NCI-H146 (cell line): ENCODE data around the gene SCUBE3.

ENCODE experiments used
- DNase-seq: peaks from one replicate; lab custom pipeline; 2025; lab: John Stamatoyannopoulos, UW

Gene SCUBE3

DNA sequence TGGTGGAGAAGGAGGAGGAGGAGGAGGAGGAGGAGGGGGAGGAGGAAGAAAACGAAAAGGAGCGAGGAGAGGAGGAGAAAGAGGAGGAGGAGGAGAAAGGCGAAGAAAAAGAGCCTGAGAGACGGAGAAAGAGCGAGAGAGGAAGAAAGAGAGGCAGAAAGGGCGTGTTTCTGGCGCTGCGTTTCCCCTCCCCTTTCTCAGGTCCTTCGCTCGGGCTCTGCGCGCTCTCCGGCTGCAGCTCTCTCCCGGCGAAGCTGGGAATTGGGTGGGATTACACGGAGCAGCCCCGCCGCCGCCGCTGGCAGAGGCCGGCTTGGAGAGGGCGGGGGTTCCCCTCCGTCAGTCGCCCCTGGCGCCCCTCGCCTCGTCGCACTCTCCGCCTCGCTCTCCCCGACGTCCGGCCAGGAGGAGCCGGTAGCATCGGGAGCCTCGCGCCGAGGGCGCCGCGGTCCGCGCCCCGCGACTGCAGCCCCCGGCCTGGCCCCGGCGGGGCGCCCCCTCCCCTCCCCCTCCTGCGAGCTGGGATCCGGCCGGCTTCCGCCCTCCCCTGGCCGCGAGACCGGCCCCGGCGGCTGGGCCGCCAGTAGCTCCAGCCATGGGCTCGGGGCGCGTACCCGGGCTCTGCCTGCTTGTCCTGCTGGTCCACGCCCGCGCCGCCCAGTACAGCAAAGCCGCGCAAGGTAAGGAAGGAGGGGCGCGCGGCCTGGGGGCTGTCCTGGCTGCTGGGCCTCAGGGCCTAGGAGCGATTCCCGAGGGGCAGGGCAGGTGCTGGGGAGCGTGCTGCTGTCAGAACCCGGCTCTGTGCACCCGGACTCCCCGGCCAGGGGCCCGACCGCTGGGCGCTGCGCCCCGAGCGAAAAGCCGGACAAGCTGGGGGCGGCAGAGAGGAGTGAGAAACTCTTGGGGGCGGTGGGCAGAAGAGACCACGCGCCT is at the start of gene SCUBE3:
TSS of gene SCUBE3 (plus strand) at position 133 of the 933 bp plus-strand sequence. CDS start at position 596, 463 bp downstream.
- DNase-seq: peak; percentile 57

DNA sequence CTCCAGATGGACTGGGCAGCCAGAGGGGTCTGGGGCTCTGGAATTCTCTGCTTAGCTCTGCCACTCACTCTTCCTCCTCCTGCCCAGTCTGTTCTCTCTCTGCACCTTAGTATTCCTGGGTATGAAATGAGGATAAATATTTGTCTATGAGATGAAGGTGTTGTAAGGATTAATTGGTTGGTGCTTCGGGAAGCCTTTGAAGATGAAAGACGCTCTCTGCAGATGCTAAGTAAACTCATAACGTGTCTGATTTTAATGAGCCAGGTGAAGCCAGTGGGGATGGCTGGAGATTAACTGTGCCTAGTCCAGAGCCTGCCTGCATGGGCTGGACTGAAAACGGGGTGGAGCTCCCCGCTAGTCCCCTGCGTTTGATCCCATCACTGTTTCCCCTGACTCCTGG is 49.5 kb upstream of the SCUBE3 start:
- DNase-seq: no peak

DNA sequence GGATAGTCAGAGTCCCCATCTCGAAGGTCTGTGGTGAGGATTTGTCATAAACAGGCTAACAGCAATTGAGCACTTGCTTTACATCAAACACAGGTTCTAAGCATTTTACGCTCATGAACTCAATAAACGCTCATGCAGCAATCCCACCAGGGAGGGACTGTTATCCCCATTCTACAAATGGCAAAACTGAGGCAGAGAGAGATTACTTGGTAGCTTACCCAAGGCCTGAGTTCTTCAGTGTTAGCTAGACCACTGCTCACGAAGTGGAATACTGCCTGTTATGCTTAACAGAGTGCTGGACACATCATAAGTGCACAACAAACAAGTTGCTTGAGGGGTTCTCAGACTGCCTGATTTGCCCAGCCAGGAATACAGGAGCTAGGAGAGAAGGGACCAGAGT is 48.9 kb upstream of the SCUBE3 start:
- no peak for DNase-seq

DNA sequence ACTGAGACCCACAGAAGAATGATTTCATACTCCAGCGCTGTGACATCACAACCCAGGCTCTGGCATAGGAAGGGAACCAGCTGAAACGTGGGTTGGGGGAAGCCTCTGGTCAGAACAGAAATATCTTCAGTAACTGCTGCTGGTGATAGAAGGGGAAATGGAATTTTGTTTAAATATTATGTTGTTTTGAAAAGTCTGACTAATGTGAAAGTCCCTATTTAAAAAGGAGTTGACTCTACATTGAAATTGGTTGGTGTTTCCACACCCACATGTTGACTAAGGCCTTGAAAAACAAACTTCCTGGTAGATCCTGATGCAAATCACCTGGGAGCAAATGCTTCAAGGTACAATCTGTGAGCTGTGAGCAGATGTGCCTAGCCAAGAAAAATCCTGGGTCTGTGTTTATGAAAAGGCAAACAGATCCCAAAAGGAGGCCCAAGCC is 48.1 kb upstream of the SCUBE3 start:
- DNase-seq: no peak

DNA sequence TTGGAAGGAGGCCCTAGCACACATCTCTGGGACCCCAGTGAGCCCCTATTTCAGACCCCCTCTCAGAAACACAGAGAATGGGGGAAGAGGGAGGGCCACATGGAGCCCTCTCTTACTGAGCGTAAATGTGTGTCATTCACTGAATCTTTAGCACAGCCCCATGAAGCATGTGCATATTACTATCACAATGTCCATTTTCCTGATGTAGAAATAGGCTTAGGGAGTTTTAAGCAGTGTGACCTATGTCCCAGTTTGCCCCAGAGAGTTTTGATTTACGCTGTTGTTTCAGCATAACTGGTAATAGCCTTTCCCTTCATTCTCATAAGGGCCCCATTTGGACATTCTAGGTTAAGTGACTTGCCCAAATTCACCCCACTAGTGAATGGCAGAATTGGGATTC is 47.6 kb upstream of the SCUBE3 start:
- no peak for DNase-seq

DNA sequence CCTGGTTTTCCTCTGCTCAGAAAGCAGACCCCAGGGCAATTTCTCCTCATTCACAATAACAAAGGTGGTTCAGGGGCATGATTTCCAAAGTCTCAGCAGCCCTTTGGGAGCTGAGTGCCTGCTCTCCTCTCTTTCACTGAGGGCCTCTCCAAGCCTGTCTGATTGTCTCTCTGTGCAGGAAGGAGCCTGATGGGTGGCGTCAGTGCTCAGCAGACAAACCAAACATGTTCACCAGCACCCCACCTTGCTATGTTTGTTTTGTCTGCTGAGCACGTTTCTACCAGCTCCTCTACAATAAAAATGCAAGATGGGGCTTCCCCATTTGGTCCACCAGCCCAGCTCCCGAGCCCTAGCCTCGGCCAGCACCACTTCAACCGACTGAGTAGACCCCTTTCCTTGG is 47.2 kb upstream of the SCUBE3 start:
- DNase-seq: peak; percentile 15

DNA sequence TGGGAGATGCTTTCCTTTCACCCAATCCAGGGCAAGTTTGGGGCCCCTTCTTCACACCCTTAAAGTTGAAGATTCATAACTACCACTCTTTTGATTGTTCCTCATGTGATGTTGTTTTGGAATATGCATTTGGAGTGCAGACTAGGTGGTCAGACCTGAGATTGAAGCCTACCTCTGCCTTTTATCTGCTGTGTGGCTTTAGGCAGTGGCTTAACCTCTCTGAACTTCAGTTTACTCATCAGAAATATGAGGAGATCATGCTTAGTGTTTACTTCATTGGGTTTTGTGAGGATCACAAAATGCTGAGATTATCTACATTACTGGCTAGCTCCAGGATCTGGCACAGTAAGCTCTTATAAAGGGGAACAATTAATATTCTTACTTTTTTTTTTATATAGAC is 46.3 kb upstream of the SCUBE3 start:
- no peak for DNase-seq

DNA sequence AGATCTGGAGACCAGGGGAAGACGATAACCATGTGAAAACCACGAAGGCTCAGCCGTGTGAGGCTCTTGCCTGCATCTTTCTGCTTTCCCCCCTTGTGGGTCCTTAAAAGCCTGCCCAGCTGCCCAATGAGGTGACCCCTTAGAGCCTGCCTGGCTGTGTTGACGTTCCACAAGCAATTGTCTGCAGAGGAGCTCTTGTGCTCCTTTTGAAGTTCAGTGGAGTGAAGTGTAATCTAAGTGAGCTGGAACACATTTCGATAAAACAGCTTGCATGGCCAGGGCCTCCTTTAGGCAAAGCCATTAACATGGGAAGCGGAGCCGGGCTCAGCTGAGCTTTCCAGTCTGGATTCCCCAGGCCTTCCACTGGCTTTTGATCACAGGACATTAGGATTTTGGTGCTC is 45.3 kb upstream of the SCUBE3 start:
- no peak for DNase-seq

DNA sequence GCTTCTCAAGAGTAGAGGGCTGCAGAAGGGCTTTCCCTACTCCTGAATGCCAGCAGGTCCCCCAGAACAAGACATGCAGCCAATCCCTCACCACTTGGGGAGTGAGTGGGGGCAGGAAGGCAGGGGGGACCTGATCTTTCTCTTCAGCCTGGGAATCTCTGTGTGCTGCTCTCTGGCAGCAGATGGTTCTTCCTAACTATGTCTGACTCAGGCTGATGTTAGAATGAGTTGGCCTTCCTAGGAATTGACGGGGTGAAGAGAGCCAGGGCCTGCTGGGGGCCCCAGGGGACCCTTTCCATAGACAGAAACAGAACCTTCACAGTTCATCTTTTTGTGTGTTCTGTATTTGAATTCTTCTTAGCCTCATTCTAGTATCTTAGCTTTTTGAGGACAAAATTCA is 43.6 kb upstream of the SCUBE3 start:
- DNase-seq: no peak

DNA sequence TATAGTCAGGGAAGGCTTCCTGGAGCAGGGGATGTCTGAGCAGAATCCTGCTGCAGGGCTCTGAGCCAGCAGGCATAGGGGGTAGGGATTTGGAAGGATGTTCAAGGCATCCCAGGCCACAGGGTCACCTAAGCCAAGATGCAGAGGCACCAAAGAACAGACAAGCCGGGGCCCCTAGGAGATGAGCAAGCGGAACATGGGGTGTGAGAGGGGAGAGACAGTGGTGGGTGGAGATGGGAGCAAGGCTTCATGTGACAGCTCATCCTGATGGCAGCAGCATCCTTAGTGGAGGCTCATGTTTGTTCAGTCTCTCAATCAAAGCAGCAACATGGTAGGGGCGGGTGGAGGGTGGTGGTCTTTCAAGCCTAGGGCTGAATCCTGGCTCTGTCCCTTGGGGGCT is 42.9 kb upstream of the SCUBE3 start:
- no peak for DNase-seq

DNA sequence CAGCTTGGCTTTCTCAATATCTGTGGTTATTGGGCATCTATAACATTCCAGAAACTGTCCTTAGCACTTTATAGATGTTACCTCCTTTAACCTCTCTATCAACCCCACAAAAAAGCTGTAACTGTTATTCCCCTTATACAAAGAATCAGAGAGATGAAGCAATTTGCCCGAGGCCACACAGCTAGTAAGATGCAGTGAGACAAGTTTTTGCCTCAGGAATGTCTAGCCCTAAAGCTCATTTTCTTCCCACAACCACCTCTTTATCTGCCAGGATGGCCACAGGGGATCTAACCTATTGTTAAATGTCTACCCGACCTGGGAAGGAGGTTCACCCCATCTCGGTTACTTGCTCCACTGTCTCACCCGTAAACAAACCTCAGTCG is 40.7 kb upstream of the SCUBE3 start:
- DNase-seq: no peak

DNA sequence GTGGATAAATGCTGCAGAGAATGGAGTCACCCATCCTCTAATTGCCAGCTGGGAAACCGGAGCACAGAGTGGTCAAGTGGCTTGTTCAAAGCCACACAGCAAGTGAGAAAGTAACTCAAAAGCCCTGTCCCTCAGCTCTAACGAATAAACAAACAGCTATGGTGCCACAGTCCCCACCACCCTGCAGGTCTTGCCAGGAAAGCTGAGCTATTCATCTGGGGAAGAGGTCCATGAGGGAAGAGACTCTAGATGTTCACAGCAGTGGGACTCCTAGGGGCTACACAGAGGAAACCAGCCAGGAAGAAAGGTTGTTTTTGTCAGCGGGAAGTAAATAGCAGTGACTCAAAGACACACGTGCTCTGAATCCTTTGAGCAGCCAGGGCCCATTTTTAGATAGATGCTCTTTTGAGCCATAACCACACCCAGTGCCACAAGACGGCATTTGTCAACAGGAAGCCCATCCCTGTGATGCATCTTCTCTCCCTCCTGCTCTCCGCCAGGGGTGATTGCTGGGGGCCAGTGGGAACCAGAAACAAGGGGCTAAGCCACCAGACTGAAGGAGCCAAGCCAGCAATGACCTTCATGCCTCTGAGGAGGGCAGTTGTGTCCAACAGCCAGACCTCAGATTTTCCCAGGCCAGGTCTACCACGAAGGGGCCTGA is 40.2 kb upstream of the SCUBE3 start:
- DNase-seq: no peak

DNA sequence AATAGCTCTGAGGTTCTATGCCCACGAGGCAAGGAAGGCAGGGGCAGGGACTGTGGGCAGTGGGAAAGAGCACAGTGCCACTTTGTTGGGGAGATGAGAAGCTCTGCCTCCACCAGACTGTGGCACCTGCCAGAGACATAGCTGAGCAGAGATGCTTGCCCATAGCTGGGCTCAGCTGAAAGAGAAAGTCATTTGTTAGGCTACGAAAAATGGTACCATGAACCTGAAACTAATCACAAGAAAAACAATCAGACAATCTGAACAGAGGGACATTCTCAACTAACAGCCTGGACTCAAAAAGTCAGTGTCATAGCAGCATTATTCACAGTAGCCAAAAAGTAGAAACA is 39.7 kb upstream of the SCUBE3 start:
- no peak for DNase-seq

DNA sequence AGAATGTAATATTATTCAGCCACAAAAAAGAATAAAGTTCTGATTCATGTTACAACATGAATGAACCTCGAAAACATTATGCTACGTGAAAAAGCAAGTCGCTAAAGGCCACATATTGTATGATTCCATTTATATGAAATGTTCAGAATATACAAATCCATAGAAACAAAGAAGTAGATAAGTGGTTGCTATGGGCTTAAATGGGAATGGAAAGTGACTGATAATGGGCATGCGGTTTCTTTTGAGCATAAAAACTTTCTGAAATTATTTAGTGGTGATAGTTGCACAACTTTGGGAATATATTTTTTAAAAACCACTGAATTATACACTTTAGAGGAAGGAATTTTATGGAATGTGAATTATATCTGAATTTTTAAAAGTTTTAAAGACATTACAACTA is 39.3 kb upstream of the SCUBE3 start:
- DNase-seq: no peak

DNA sequence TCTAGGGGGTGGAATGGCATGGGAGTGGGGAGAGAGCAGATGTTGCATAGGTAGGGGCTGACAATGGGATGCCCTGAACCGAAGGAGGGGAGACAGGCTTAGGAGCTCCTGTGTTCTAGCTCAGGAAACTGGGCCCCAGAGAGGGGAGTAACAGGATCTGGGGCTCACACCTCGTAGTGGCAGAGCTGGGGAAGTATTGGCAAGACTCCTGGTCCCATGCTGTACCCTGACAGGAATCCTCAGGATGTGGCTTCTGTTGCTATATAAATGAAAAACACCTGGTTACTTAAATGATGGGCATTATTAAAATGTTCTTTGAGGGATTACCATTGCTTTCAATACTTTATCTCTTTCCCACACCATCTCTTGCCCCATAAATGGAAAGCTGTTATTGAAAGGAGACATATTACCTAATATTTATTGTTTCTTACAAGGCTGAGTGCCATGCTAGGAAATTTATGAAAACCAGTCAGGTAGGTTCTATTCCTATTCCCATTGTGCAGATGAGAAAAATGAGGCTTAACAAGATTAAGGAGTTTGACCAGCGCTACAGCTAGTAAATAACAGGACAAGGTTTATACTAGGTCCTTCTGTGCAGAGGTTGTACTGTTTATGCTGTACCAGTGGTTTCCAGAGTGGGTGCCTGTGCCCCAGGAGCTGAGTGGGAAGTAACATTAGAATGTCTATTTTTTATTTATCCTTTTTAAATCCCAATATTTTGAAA is 37.3 kb upstream of the SCUBE3 start:
- DNase-seq: no peak

DNA sequence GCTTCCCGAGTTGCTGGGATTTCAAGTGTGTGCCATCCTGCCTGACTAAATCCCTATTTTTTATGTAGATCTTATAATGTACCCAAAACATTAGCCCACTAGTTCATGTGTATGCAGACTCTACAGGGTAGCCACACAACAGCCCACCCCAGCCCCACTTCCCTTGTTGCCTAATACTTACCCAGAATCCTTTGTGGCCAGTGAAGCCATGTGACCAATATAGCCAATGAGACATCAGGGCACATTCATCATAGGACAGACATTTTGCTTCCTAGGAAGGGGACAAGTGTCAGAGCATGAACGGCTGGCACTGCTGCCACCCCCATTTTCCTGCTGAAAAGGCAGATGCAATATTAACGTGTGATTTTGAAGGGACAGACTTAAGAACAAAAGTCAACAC is 36.6 kb upstream of the SCUBE3 start:
- DNase-seq: no peak

DNA sequence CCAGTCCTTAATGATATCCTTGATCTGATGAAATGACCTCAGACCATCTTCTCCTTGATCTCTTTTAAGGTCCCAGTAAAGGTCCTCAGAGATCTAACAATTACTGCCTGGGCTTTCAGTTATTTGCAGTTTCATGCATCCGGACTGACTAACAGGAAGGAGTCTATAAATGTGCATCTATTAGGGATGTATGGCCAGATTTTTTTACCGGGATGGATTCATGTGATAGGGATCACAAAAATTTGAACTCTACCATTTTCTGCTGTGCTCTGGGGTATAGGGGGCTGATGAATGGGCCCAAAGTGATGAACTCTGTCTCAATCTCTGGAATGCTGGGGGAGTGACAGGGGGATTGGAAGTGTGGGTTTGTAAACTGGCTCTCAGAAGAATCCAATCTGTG is 36.2 kb upstream of the SCUBE3 start:
- no peak for DNase-seq

DNA sequence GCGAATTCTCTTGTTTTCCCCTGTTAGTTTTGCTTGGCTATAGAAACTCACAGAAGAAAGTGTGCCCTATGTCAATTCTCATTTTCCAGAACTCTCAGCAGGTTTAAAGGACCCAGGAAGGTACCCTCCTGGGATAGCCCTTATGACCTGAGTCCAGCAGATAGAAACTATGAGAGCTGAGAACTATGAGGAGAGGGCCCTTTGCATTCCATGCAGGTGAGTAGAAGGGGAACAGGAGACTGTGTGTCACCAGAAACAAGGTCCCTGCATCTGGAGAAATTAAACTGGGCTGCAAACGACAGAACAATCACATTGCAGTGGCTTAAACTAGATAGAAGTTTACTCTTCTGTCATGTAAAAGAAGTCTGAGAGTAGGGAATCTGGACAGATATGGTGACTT is 35.7 kb upstream of the SCUBE3 start:
- DNase-seq: no peak

DNA sequence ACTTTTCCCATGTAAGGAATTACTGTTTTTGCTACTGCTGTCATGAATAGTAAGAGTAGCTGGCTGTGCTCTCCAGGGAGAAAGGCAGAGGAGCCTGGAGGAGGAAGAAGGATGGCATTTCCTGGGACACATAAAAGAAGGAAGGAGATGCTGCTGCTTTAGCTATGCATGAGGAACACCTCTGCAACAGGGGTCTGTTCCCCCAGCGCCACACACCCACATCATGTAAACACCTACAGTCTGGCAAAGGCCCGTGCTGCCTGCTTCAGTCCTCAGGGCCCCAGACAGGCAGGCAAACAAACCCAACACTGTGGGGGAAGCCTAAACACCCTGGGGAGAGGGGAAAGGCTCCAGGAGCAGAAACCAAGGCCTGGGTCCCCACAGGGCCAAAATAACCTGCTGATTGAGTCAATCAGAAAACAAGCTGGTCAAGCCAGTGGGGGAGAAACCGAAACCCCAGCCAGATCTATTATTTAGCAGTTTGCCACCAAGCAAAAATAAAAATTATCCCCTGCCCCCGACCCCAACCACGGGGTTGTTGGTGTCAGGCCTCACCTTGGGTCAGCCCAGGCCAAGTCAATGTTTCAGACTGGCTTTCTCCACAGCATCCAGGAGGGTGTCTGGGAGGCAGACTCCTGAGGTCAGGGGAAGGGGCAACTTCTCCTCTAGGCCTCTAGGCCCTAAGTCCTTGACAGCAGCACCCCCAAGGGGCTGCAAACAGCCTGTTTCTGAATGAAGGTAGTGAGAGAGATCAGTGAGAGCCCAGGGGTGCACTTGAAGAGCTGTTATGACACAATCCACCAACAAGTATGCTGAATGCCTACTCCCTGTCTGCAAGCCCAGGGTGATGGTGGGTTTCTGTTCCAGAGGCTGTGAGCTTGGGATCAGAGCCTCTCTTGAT is 34.6 kb upstream of the SCUBE3 start:
- DNase-seq: no peak

DNA sequence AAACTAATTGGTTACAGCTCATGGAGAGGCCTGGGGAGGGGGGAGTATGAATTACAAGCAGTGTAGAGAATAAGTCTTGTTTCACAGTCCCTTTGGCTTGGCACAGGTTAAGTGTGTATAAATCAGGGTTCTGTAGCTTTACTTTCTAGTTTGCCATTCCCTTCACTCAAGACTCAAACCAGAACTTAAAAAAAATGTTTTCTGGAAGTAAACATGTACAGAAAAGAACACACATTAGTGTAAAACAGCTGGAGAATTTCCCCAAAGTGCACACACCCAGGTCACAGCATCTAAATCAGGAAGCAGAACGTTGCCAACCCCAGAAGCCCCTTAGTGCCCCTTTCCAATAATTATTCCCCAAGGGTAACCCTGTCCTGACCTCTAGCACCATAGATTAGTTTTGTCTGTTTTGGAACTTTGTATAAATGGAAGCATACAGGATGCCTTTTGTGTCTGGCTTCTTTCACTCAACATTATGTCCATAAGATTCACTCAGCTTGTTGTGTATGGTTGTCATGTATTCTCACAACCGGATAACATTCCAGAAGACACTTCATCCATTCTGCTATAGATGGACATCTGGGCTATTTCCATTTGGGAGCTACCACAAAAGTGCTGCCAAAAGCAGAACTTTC is 33.7 kb upstream of the SCUBE3 start:
- no peak for DNase-seq

DNA sequence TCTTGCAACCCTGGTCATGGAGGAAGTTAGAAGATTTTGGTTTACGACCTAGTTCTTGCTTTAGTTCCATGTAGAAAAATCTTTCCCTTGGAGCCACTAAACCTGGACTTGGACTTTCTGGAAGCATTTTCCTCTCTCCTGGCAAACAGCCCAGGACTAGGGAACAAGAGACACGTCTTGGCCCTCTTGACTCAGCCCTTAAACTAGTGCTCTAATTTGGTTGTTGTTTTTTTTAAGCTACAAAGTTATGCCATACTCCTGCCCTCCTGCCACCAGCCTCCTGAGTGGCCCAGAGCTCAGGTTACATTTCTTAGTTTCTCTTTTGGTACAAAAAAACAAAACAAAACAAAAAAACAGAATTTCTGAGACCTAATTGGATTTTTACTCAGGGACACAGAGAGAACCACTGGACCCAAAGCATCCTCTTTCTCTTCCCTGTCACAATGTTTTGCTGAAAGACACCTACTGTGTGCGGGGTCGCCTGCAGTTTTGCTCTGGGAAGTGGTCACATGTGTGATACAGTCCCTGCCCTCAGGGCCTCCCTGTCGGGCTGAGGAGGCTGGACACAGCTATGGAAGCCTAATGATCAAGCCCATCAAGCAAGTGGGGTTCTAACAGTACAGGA is 32.3 kb upstream of the SCUBE3 start:
- no peak for DNase-seq
